OCI-LY7 (cell line): ENCODE measurements around the gene ALDH7A1. TPM values are rescaled to one million over a fixed set of nuclear protein-coding genes. Genes with fewer than 3 reads are reported as not detected.

Source experiments
- BruUV-seq: library from RNA; stranded (reverse); fragments of 400-500 nt; replicated peaks from 2 replicates; lab custom pipeline; 2021; lab: Mats Ljungman, UMichigan
- CTCF ChIA-PET: fragments of 300-600 bp; sonication (Branson Sonifier 250); formaldehyde crosslinking; loops from one replicate; lab custom pipeline; 2022; ENCODE audit warnings: antibody characterized with exemption; ENCODE audit not compliant: unreplicated experiment; lab: Charles Lee
- POLR2A ChIA-PET: fragments of 300-600 bp; sonication (Branson Sonifier 250); formaldehyde crosslinking; loops from one replicate; lab custom pipeline; 2022; ENCODE audit warnings: antibody characterized with exemption; lab: Charles Lee
- DNase-seq: peaks from one replicate; pipeline ENCODE4 v3.0.0-alpha.2; 2015; ENCODE audit warnings: low spot score
- H2AFZ ChIP-seq: fragments of 200-600 bp; sonication (generic), shearing (Covaris generic); 2 replicates; pipeline ENCODE4 v1.6.1; 2014; ENCODE audit warnings: mild to moderate bottlenecking, antibody characterized with exemption, low read length, moderate library complexity
- H3K27ac ChIP-seq: fragments of 200-600 bp; sonication (generic); 2 replicates; pipeline ENCODE4 v1.5.1; 2014; ENCODE audit warnings: mixed run types, low read depth, mild to moderate bottlenecking, moderate library complexity, low read length, inconsistent platforms; ENCODE audit not compliant: poor library complexity, severe bottlenecking
- H3K36me3 ChIP-seq: fragments of 200-600 bp; sonication (generic); 2 replicates; pipeline ENCODE4 v1.6.1; 2014; ENCODE audit warnings: mild to moderate bottlenecking, antibody characterized with exemption, low read length, moderate library complexity, mixed read lengths; ENCODE audit not compliant: insufficient read depth
- H3K4me1 ChIP-seq: fragments of 200-600 bp; sonication (generic); 2 replicates; pipeline ENCODE4 v1.5.1; 2014; ENCODE audit warnings: mild to moderate bottlenecking, low read length; ENCODE audit not compliant: insufficient read depth, poor library complexity, severe bottlenecking
- H3K4me2 ChIP-seq: fragments of 200-600 bp; sonication (generic); 2 replicates; pipeline ENCODE4 v1.6.1; 2014; ENCODE audit warnings: mild to moderate bottlenecking, low read length
- H3K4me3 ChIP-seq: fragments of 200-600 bp; sonication (generic); 2 replicates; pipeline ENCODE4 v1.5.1; 2014; ENCODE audit warnings: mild to moderate bottlenecking, low read depth, low read length; ENCODE audit not compliant: poor library complexity, severe bottlenecking
- H3K79me2 ChIP-seq: fragments of 200-600 bp; sonication (generic); 2 replicates; pipeline ENCODE4 v1.6.1; 2016; ENCODE audit warnings: low read depth, mild to moderate bottlenecking, low read length, moderate library complexity, mixed read lengths; ENCODE audit not compliant: insufficient read depth
- H3K9me2 ChIP-seq: fragments of 200-600 bp; sonication (generic); 2 replicates; pipeline ENCODE4 v1.6.1; 2016; ENCODE audit warnings: mild to moderate bottlenecking, low read length, mixed read lengths; ENCODE audit not compliant: insufficient read depth
- H3K9me3 ChIP-seq: fragments of 200-600 bp; sonication (generic); 2 replicates; pipeline ENCODE4 v1.6.1; 2014; ENCODE audit warnings: mild to moderate bottlenecking, mixed run types, low read length, mixed read lengths
- H4K20me1 ChIP-seq: fragments of 200-600 bp; sonication (generic); 2 replicates; pipeline ENCODE4 v1.6.1; 2014; ENCODE audit warnings: mild to moderate bottlenecking, antibody characterized with exemption, low read length, moderate library complexity, mixed read lengths; ENCODE audit not compliant: insufficient read depth
- EZH2phosphoT487 ChIP-seq: fragments of 200-600 bp; sonication (generic); IDR thresholded peaks from 2 replicates; pipeline ENCODE4 v1.6.1; 2018; ENCODE audit warnings: low read depth, borderline replicate concordance, mild to moderate bottlenecking, mixed run types, antibody characterized with exemption, low read length, moderate library complexity, mixed read lengths
- intact Hi-C: fragments of 100-400 bp; cut with micrococcal nuclease; formaldehyde crosslinking; loops from one replicate; pipeline ENCODE4 v1.10.0; 2022; ENCODE audit not compliant: unreplicated experiment
- total RNA-seq, 2 experiments: library from RNA; depleted of rRNA in 1 of 2; stranded (reverse); fragments of >200 nt in 1 of 2; shearing (Covaris generic) in 1 of 2; gene quantifications; 2 replicates each; pipeline ENCODE4 v1.2.3, GENCODE V29; 2014 to 2022
- TF ChIP-seq, protein P1 (sequence below): fragments of 200-600 bp; sonication (generic); conservative IDR thresholded peaks from 2 replicates; pipeline ENCODE4 v1.5.1; 2014; ENCODE audit warnings: mild to moderate bottlenecking, antibody characterized with exemption, low read length, moderate library complexity, mixed read lengths

ALDH7A1 gene
- total RNA-seq, 2 experiments from 2014 or later: not detected

DNA sequence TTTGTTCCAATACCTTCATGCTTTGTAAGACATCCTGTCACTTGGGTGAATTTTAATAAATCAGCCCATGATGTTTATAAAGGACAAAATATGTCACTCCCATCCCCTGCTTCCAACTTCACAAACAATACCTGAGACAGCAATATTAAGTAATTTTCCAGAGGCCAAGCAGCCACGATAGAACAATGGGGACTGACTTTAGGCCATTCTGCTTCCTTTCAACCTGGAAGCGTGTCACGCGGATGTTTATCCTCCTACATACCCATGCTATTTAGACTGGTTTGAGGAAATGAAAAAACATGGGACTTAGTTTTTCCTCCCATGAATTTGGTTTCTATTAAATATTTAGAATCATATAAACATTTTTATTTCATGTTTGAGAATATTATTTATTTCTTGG lies 88.9 kb downstream of the ALDH7A1 start:
- intact Hi-C loops: no loop called here
- Histone ChIP-seq H3K4me2 (no peak overlapping the region), H3K27ac (no peak overlapping the region), H3K4me3 (no peak overlapping the region), H3K4me1 (peaks cover 6% of the 10 kb centered on the region), H3K79me2 (no peaks in the 10 kb centered on the region), H4K20me1 (no peaks in the 10 kb centered on the region), H3K9me2 (no peaks in the 10 kb centered on the region), H3K9me3 (no peaks in the 10 kb centered on the region), H3K36me3 (no peaks in the 10 kb centered on the region), H2AFZ (no peak overlapping the region)
- ChIA-PET POLR2A (no interaction called here), CTCF (no interaction called here)
- no TSS peak for BruUV-seq
- TF ChIP-seq, protein P1, sequence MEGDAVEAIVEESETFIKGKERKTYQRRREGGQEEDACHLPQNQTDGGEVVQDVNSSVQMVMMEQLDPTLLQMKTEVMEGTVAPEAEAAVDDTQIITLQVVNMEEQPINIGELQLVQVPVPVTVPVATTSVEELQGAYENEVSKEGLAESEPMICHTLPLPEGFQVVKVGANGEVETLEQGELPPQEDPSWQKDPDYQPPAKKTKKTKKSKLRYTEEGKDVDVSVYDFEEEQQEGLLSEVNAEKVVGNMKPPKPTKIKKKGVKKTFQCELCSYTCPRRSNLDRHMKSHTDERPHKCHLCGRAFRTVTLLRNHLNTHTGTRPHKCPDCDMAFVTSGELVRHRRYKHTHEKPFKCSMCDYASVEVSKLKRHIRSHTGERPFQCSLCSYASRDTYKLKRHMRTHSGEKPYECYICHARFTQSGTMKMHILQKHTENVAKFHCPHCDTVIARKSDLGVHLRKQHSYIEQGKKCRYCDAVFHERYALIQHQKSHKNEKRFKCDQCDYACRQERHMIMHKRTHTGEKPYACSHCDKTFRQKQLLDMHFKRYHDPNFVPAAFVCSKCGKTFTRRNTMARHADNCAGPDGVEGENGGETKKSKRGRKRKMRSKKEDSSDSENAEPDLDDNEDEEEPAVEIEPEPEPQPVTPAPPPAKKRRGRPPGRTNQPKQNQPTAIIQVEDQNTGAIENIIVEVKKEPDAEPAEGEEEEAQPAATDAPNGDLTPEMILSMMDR: no peak
- TF ChIP-seq EZH2phosphoT487: no peak
- no peak for DNase-seq

DNA sequence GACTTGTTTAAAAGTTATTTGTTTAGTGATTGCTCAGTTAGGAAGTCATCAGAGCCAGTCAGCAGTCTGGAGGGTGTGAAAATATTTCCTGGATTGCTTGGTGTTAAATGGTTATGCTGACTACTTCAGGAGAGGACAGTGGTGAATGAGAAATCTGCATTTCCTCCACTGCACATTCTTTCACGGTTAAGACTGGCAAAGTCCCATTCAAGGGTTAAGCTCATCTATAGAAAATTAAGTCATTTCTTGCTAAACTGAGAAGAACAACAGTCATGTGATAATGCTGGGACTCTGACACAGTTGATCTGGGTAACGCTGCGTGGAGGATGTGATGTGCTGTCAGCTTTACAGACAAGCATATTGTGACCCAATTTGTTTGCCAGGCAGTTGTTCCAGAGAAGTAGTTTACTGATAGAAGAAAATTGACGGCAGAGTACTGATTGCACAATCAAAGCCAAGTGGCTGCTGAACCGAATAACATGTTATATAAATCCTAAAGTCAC lies 91.4 kb downstream of the ALDH7A1 start:
- H4K20me1 ChIP-seq: no peaks in the 10 kb centered on the region
- POLR2A ChIA-PET: interaction anchor here (0.6 to 0.9 kb wide), 2 partner anchors 27 to 267 kb away, joined by 3 to 4 read pairs; no protein-coding TSS in a partner anchor
- H3K9me2 ChIP-seq: no peaks in the 10 kb centered on the region
- H3K79me2 ChIP-seq: no peaks in the 10 kb centered on the region
- no peak for DNase-seq
- no peak overlapping the region for H3K4me2 ChIP-seq
- CTCF ChIA-PET: no interaction called here
- no peak overlapping the region for H3K27ac ChIP-seq
- H3K36me3 ChIP-seq: no peaks in the 10 kb centered on the region
- intact Hi-C loops: loop anchor here (5.0 kb wide), 1 partner anchor 34 kb away; no protein-coding TSS in a partner anchor
- no peak overlapping the region for H2AFZ ChIP-seq
- H3K4me3 ChIP-seq: no peak overlapping the region
- no TSS peak for BruUV-seq
- peaks cover under 1% of the 10 kb centered on the region for H3K4me1 ChIP-seq
- TF ChIP-seq, protein P1: no peak
- no peak for TF ChIP-seq EZH2phosphoT487
- H3K9me3 ChIP-seq: no peaks in the 10 kb centered on the region

DNA sequence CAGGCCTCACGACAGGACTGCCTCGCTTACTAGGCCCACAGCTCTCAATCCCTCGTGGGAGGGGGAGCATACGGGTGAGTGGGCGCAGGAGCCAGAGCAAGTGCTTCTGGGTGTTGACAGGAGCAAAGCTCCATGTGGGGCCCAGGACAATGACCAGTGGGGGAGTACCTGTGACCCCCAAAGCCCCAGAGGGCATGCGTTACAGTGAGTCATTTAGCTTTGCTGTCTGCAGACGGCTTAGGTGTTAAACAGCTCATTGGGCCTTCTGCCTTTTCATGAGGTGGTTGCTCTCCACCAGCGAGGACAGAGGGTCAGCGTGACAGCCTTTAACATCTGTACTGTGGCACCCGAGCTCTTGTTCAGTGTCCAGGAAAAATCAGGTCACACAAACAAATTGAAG lies 93.6 kb downstream of the ALDH7A1 start:
- Histone ChIP-seq H3K9me2 (no peaks in the 10 kb centered on the region), H4K20me1 (no peaks in the 10 kb centered on the region), H3K4me3 (no peak overlapping the region), H3K4me2 (no peak overlapping the region), H3K4me1 (peaks cover 2% of the 10 kb centered on the region), H3K79me2 (no peaks in the 10 kb centered on the region), H3K27ac (no peak overlapping the region), H3K36me3 (no peaks in the 10 kb centered on the region), H3K9me3 (no peaks in the 10 kb centered on the region), H2AFZ (no peak overlapping the region)
- no peak for TF ChIP-seq EZH2phosphoT487
- TF ChIP-seq, protein P1: no peak
- ChIA-PET POLR2A (interaction anchor here (0.5 to 0.9 kb wide), 2 partner anchors 28 to 152 kb away, joined by 3 read pairs; no protein-coding TSS in a partner anchor), CTCF (no interaction called here)
- intact Hi-C loops: loop anchor here (5.0 kb wide), 1 partner anchor 36 kb away; no protein-coding TSS in a partner anchor
- no TSS peak for BruUV-seq
- DNase-seq: no peak
